ENCODE measurements around the gene MARVELD1.

DNA sequence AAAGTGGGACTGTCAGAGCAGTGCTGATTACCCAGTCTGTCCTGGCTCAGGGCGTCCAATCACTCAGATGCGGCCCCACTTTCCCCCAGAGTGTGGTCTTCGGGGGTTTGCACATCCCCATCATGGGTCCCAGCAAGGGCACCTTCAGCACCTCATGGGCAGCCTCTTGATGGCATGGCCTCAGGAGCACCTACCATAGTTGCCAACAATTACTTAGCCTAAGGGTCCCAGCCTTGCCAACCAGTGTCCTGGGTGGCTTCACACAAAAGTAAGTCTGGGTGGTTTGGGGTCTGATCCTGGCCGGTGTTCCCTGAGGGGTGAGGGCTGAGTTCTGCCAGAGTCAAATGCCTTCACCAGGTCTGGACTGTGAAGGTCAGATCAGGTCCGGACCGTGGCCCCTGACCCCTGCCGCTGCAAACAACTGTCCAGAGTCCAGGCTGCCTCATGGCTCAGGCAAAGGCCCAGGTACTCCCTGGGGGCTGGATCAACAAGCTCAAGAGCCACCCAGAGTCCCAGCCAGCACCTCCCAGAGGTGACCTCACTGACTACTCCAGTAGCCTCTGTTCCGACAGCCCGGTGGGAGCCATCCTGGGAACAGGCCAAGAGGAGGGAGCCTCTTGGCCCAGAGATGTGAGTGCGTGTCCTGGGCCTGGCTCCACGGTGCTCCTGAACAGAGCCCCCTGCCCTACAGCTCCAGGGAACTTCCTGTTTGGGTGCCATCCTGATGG, 6.2 kb upstream of the MARVELD1 start:
- TF ChIP-seq CTCF (conservative IDR thresholded peaks at IDR 0.05; ENCODE audit: low read depth, low read length) (no peak), POLR2A (IDR thresholded peaks at IDR 0.05; ENCODE audit: low read depth, low read length) (no peak), CHD1 (IDR thresholded peaks at IDR 0.05; ENCODE audit: low read depth, low read length) (no peak), MXI1 (IDR thresholded peaks at IDR 0.05; ENCODE audit: borderline replicate concordance, low read depth, low read length) (no peak), NFE2L2 (IDR thresholded peaks at IDR 0.05; ENCODE audit: low read depth, low read length) (no peak), MAFK (IDR thresholded peaks at IDR 0.05; ENCODE audit: low read depth, low read length) (no peak), CEBPB (IDR thresholded peaks at IDR 0.05; ENCODE audit: low read depth, low read length) (no peak), RAD21 (IDR thresholded peaks at IDR 0.05; ENCODE audit: low read length) (no peak), MAZ (IDR thresholded peaks at IDR 0.05; ENCODE audit: borderline replicate concordance, low read depth, low read length) (no peak)

Data from IMR-90 (cell line).